NB4 (cell line): ENCODE data around the gene F5.

Experiments
- DNase-seq: peaks from one replicate; pipeline ENCODE4 v3.0.0; 2010; ENCODE audit warnings: low read depth
- H3K4me3 ChIP-seq: one replicate; pipeline ENCODE4 v1.5.1; 2011; ENCODE audit warnings: mild to moderate bottlenecking, low read depth, low read length, moderate library complexity
- CTCF ChIP-seq: IDR thresholded peaks from one replicate; pipeline ENCODE4 v1.5.1; 2012; ENCODE audit warnings: low read depth, low read length
- MAX ChIP-seq: IDR thresholded peaks from 2 replicates; pipeline ENCODE4 v1.6.1; 2011; ENCODE audit warnings: low read depth, low read length
- MYC ChIP-seq: IDR thresholded peaks from 2 replicates; pipeline ENCODE4 v1.6.1; 2011; ENCODE audit warnings: low read depth, low read length
- POLR2A ChIP-seq: IDR thresholded peaks from 2 replicates; pipeline ENCODE4 v1.6.1; 2011; ENCODE audit warnings: mild to moderate bottlenecking; ENCODE audit not compliant: insufficient read length; ENCODE audit errors: extremely low read depth

F5 gene

GRCh38 chr1:169484683-169485430 is 101.4 kb downstream of the F5 start:
- TF ChIP-seq CTCF (no peak), MAX (peak; percentile 86), POLR2A (no peak), MYC (peak; percentile 72)
- peak overlapping the region; percentile 72 for H3K4me3 ChIP-seq
- DNase-seq = peak; percentile 66

GRCh38 chr1:169484101-169484500 is 102.2 kb downstream of the F5 start:
- TF ChIP-seq MAX = no peak
- no peak for TF ChIP-seq CTCF
- TF ChIP-seq POLR2A = no peak
- no peak for TF ChIP-seq MYC
- peak overlapping the region; percentile 72 for H3K4me3 ChIP-seq
- no peak for DNase-seq

GRCh38 chr1:169483500-169483966 is 102.7 kb downstream of the F5 start:
- DNase-seq = no peak
- H3K4me3 ChIP-seq = peak overlapping the region; percentile 72
- TF ChIP-seq POLR2A (no peak), MAX (no peak), MYC (no peak), CTCF (no peak)

GRCh38 chr1:169479363-169480066 is 106.8 kb downstream of the F5 start:
- no peak for DNase-seq
- H3K4me3 ChIP-seq = no peak overlapping the region
- TF ChIP-seq MYC (no peak), MAX (no peak), POLR2A (no peak), CTCF (no peak)

GRCh38 chr1:169478094-169478672 is 108.1 kb downstream of the F5 start:
- no peak overlapping the region for H3K4me3 ChIP-seq
- DNase-seq = no peak
- no peak for TF ChIP-seq MAX
- TF ChIP-seq MYC = no peak
- TF ChIP-seq CTCF = no peak
- TF ChIP-seq POLR2A = no peak
